DMS53 treated with DMSO at 0.1 percent for 48 hours (cell line): ENCODE data around the gene C1orf174.

Experiments used
- DNase-seq: peaks from one replicate; lab custom pipeline; 2025; ENCODE audit not compliant: unreplicated experiment; lab: John Stamatoyannopoulos, UW

The C1orf174 gene

GRCh38 chr1:3900150-3900968 is at the start of gene C1orf174:
TSS of gene C1orf174 (minus strand) at chr1:3900272. CDS start at chr1:3900186, 86 bp downstream.
- DNase-seq: peak; percentile 95

- DNase-seq: peak; percentile 97
Measured at GRCh38 chr1:3948344-3948743, 48.3 kb upstream of the C1orf174 start.

GRCh38 chr1:3945916-3946840 is 46.1 kb upstream of the C1orf174 start:
- no peak for DNase-seq

GRCh38 chr1:3945222-3945621 is 45.1 kb upstream of the C1orf174 start:
- DNase-seq: peak; percentile 81

DNA sequence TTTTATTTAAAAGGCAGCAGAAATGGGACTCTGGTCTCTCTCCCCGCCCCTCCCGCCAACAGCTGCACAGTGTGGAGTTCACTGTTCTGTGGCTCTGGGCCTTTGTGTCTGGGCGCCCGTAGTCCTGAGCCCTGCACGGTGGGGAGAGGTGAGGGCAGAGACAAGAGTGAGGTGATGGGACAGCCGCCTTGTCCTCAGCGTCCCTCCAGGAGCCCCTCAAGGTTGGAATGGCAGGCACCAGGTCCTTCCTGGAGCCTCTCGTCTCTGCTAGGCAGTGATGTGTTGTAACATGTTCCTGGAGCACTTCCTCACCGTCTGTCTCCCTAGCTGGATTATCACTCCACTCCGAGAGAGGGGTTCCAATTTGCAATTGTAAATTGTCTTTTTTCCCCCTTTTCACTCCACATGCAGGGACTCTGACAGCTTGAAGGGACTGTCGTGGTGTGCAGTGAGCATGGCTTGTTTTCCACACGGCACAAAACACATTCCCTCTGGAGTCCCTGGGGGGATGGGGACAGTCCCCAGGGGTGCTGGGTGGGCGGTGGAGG is 44.6 kb upstream of the C1orf174 start:
- peak; percentile 57 for DNase-seq

DNA sequence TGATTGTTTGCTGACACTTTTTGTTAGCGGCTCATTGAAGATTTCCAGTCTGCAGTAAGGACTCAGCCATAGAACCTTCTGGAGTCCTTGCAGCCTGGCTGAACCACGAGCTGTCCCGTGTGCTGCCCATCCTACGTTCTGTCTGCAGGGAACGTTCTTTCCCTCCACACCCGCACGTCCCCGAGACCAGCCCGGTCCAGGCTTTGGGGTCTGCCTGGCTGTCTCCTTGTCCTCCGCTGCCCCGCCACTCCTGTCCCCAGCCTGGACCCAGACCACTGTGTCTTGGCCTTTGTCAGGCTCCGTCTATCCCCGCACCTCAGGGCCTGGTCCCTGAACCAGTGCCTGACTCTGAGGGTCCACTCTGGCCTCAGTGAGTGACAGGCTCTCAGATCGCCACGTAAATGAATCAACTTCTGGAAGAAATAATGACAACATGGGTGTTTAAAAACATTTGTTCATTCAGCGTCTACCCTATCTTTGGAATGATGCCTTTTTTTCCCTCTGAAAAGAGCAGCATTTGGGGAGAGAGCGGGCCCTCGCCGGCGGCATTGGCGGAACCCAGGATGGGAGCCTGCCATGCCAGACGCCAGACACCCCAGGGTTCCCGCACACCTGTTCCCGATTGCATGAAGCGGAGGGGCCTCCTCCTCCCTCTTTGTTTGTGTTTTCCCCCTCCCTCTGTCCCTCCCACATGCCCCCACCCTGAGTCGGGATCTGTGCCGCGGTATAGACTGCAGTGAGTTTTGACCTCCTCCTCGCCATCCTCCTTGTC is 43.9 kb upstream of the C1orf174 start:
- DNase-seq: peak; percentile 58

DNA sequence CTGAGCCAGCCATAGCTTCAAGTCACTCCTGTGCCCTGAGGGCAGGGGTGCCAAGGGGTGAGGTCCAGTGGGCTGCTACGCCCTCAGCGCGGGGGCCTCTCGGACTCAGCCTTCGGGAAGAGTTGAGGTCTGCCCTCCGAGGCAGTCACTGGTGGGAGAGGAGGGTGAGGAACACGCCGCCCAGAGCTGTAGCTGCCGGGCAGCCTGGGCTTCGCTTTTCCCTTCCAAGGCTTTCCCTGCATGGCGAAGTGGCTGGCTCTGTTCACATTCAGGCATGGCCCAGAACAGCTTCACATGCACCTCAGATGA is 43.0 kb upstream of the C1orf174 start:
- DNase-seq: no peak

- DNase-seq: peak; percentile 98
Measured at GRCh38 chr1:3942416-3943122, 42.5 kb upstream of the C1orf174 start.

DNA sequence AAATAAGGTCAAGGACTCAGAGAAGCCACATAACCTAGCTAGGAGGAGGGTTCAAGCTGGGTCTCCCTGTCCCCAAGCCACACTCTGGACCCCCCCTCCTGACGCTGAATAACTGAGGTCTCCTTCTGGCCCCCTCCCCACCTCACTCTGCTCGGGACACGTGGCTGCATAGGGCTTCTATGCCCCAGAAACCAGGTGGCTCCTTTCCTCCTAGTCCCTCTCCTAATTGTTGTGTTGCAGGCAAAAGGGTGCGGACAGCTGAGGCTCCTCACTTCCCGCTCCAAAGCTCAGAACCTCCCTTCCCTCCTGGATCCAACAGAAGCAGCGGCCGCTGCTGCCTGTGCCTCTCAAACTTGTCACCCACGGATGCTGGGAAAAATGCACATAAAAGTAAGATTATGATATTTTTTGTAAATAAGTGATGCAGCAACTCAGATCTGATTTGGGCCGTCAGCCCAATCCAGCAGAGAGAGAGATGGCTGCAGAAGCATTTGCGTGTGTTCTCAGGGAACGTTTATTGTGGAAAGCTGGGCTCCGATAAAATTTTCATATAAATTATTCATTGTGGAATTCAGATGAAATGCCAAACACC is 40.8 kb upstream of the C1orf174 start:
- peak; percentile 45 for DNase-seq

DNA sequence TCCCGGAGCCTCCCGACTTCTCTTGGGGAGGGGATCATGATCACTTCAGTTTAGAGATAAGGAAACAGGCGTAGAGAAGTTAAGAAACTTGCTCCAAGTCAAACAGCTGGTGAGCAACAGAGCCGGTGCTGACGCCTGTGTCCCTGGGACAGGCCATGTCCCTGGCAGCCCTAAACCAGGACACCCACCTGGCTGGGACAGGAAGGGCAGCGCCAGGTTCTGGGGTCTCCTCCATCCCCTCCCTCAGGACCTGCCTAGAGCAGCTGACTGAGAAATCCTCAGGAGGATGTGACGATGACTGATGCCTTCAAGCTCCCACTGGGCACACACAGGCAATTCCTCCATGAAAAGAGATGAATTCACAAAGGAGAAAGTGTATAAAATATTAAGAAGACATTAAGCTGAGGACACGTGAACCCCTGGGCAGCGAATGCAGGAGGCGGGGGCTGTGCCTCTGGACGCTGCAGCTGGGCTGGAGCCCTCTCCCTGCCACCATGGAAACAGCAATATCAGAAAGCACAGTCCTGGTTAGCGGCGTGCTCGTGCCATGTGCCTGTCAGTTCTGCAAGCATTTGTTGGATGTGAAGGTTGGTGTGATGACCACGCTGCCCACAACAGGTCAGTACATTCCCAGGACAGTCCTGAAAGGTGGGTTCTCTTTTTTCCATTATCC is 40.1 kb upstream of the C1orf174 start:
- peak; percentile 40 for DNase-seq

DNA sequence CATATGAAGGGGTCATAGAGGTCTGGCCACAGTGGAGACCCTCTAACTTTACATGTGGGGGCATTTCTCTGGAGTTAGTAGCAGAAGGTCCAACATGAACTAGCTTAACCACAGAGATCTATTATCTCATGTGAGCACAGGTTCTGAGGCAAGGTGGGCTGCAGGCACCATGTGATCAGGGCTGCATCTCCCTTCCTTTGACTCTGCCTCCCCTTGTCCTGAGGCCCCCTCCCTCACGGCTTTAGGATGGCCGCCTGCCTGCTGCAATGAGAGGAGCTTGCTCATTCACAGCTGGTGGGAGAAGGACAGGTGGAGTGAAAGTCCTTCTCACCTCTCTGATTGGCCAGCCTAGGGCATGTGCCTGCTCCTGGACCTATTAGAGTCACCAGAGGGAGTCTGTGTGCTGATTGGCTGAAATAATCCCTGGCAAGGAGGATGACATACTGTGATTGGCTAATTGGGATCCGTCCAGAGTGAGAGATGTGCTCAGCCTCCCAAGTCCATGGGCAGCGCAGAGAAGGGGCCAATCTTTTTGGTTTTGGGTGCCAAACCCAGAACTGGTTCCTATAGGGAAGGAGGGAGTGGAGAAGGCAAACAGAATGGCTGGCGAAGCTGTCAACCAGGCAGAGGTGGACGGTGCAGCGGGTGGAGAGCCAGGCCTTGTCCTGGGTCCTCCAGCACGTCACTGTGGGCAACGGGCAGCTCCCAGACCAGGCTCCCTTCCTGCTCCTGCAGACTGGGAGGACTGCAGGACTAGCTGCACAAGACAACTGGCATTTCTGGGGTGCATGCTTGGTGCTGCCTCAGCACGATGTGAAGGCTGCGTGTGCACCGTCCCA is 39.4 kb upstream of the C1orf174 start:
- no peak for DNase-seq

DNA sequence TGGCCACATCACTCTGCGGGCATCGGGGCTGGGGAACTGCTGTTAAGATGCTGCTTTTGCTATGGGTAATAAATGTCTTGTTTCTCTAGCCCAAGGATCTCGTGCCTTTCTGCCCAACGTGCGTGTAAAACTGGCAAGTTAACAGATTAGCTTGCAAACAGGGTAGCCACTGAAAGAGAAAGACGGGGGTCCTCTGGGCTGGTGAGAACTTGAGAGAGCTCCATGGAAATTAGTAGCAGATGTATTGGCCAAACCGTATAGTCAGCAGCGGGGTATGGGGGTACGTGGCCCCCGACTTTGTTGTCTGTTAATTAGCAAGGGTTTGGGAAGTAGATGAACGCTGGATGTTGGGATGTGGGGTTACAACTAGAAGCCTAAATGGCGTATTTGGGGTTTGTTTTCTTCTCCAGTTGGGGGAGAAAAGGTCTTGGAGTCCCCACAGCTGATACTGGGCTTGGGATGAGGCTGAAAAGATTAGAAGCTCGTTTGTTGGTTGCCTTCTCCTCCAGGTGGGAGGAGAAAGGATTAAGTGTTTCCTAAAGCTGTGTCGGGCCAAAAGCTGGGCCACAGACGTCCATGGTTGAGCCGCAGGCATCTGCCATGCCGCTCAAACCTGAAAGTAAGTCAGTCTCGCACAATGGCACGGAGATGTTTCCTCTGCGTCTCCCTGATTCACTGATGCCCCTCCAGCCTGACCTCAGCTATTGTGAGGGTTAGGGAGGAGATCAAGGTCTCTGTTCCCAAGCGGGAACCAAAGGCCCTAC is 32.3 kb upstream of the C1orf174 start:
- DNase-seq: no peak

GRCh38 chr1:3931007-3931912 is 31.2 kb upstream of the C1orf174 start:
- no peak for DNase-seq

DNA sequence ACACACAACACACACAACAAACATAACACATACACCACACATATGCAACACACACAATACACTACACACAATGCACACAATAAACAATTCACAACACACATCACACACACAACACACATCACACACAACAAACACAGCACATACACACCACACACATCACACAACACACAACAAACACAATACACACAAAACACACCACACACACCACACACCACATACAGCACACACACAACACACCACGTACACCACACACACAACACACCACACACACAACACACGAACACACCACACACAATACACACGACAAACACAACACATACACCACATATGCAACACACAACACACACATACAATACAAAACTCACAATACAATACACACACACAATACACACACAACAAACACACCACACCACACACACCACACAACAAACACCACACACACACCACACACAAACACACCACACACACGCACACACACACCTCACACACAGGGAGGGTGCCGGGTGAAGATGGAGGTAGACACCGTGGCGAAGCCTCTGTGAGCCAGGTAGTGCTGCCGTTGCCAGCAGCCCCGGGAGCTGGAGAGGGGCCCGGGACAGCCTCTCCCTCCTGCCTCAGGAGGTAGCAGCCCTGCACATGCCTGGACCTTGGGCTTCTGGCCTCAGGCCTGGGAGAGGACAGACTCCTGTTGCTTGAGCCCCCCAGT is 30.4 kb upstream of the C1orf174 start:
- DNase-seq: no peak

GRCh38 chr1:3929126-3929525 is 29.1 kb upstream of the C1orf174 start:
- DNase-seq: no peak

DNA sequence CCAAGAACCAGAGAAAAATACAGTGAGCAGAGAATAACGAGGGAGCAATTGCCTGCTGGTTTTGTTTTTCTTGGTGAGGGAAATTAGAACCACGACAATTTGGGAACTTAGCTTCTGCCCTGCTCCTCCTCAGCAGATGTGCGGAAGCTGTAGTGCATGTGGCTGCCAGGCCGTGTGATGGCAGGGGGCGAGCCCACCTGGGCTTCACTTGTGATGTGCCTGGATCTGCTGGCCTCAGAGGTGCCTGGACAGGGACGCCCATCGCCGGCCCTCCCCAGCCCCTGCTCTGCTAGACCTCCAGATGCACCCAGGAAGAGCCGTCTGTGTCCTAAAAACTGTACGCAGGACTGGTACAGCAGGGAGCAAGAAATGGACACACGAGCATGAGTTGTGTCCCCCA is 28.5 kb upstream of the C1orf174 start:
- no peak for DNase-seq
